Measurements from ENCODE around the gene MYH14.

Gene MYH14

GRCh38 chr19:50203281-50204080 is at the start of gene MYH14:
MYH14 (plus strand) TSS chr19:50203622; CDS start chr19:50210366, 6,744 bp downstream.
- DNase-seq (ENCODE audit: low spot score) = no peak

- DNase-seq (ENCODE audit: low spot score) = no peak
These were observed 48.9 kb upstream of the MYH14 start for GRCh38 chr19:50154529-50154928.

GRCh38 chr19:50155520-50156109 is 47.8 kb upstream of the MYH14 start:
- DNase-seq (ENCODE audit: low spot score) = no peak

GRCh38 chr19:50158577-50158976 is 44.8 kb upstream of the MYH14 start:
- no peak for DNase-seq (ENCODE audit: low spot score)

- DNase-seq (ENCODE audit: low spot score) = no peak
These were observed 44.3 kb upstream of the MYH14 start for GRCh38 chr19:50159078-50159477.

- no peak for DNase-seq (ENCODE audit: low spot score)
These were observed 40.4 kb upstream of the MYH14 start, which contains the start of gene IZUMO2 for GRCh38 chr19:50162988-50163387. IZUMO2 (minus strand) TSS chr19:50163281; CDS start chr19:50163194, 87 bp downstream.

GRCh38 chr19:50167314-50167721 is 36.1 kb upstream of the MYH14 start:
- DNase-seq (ENCODE audit: low spot score) = no peak

GRCh38 chr19:50171752-50172151 is 31.7 kb upstream of the MYH14 start:
- DNase-seq (ENCODE audit: low spot score) = no peak

- DNase-seq (ENCODE audit: low spot score) = no peak
These were observed 30.7 kb upstream of the MYH14 start for GRCh38 chr19:50172726-50173125.

- DNase-seq (ENCODE audit: low spot score) = peak; percentile 12
These were observed 30.3 kb upstream of the MYH14 start for GRCh38 chr19:50173127-50173526.

GRCh38 chr19:50174100-50174793 is 29.2 kb upstream of the MYH14 start:
- DNase-seq (ENCODE audit: low spot score) = no peak

- DNase-seq (ENCODE audit: low spot score) = no peak
These were observed 27.5 kb upstream of the MYH14 start for GRCh38 chr19:50175924-50176323.

- no peak for DNase-seq (ENCODE audit: low spot score)
These were observed 26.6 kb upstream of the MYH14 start for GRCh38 chr19:50176775-50177174.

- no peak for DNase-seq (ENCODE audit: low spot score)
These were observed 25.1 kb upstream of the MYH14 start for GRCh38 chr19:50178320-50178719.

- DNase-seq (ENCODE audit: low spot score) = no peak
These were observed 24.4 kb upstream of the MYH14 start for GRCh38 chr19:50178859-50179537.

GRCh38 chr19:50181121-50181520 is 22.3 kb upstream of the MYH14 start:
- DNase-seq (ENCODE audit: low spot score) = no peak

GRCh38 chr19:50184196-50184595 is 19.2 kb upstream of the MYH14 start:
- DNase-seq (ENCODE audit: low spot score) = no peak

- no peak for DNase-seq (ENCODE audit: low spot score)
These were observed 15.5 kb upstream of the MYH14 start for GRCh38 chr19:50187937-50188336.

- DNase-seq (ENCODE audit: low spot score) = no peak
These were observed 14.1 kb upstream of the MYH14 start for GRCh38 chr19:50189331-50189730.

GRCh38 chr19:50190439-50190891 is 13.0 kb upstream of the MYH14 start:
- DNase-seq (ENCODE audit: low spot score) = no peak

GRCh38 chr19:50191216-50191615 is 12.2 kb upstream of the MYH14 start:
- DNase-seq (ENCODE audit: low spot score) = no peak
